Ecto neural progenitor cell (in vitro differentiated cells): ENCODE measurements around the gene GABRB3.

Experiments
- DNase-seq: peaks from one replicate; pipeline ENCODE4 v3.0.0-alpha.2; 2018; ENCODE audit warnings: low spot score

GABRB3 gene

DNA sequence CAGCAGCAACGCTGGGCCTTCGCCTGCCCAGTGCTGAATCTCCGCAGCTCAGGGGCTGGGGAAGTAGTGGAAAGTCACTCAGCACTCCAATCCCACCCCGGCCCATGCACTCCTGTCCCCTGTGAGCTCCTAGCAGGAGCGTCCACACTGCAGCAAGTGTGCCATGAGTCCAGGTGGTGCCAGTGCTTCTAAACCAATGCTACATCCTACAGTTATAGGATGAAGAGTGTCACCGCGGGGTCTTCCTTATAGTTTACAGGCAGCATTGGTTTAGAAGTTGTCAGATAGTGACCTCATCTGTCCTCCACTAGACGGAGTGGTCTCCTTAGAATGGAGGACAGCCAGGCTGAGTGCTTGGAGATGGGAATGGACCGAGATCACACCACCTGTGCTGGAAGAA, 221.4 kb downstream of the GABRB3 start:
- no peak for DNase-seq

DNA sequence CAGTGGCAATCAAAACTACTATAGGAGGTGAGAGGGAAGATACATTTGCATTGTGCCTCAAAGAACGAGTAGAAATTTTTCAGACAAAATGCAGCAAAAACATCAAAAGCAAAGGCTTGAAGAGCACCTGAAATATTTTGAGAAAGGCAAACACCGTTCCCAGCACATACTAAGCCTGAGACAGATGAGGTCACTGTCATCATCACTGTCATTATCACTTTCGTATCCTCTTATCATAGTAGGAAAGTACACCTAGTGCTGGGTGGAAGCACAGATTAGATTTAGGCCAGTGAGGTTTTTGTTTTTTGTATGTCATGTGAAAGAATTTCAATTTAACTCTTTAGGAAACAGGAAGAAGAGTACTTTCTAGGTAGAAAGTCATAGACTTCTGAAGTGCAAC, 222.0 kb downstream of the GABRB3 start:
- DNase-seq = no peak

DNA sequence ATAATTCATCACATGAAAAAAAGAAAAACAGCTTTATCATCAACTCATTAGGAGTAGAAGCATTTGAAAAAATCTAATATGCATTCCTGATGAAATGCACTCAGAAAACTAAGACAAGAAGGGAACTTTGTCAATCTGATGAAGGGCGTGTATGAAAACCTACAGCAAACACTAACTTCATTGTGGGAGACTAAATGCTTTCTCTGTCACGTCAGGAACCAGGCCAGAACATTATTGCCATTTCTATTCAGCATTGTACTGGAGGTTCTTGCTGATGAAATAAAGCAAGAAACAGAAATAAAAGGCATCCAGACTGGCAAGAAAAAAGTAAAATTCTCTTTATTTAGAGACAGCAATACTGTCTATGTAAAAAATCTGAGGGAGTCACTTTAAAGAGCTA, 235.2 kb downstream of the GABRB3 start:
- no peak for DNase-seq

DNA sequence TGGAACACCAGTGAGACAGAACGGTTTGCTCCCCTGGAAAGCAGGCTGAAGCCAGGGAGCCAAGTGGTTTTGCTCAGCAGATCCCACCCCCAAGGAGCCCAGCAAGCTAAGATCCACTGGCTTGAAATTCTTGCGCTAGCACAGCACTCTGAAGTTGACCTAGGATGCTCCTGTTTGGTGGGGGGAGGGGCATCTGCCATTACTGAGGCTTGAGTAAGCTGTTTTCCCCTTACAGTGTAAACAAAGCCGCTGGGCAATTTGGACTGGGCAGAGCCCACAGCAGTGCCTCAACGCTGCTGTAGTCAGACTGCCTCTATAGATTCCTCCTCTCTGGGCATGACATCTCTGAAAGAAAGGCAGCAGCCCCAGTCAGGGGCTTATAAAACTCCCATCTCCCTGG, 241.4 kb downstream of the GABRB3 start:
- DNase-seq = no peak

DNA sequence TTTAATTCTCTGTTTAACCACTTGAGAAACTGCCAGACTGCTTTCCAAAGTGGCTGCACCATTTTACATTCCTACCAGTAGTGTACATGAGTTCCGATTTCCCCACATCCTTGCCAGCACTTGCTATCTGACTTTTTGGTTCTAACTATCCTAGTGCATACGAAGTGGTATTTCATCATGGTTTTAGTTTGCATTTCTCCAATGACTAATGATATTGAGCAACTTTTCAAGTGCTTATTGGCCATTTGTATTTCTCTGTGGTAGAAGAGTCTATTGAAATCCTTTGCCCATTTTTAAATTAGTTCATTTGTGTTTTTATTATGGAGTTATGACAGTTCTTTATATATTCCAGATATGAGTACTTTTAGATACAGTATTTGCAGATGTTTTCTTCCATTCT, 247.8 kb downstream of the GABRB3 start:
- DNase-seq = no peak

DNA sequence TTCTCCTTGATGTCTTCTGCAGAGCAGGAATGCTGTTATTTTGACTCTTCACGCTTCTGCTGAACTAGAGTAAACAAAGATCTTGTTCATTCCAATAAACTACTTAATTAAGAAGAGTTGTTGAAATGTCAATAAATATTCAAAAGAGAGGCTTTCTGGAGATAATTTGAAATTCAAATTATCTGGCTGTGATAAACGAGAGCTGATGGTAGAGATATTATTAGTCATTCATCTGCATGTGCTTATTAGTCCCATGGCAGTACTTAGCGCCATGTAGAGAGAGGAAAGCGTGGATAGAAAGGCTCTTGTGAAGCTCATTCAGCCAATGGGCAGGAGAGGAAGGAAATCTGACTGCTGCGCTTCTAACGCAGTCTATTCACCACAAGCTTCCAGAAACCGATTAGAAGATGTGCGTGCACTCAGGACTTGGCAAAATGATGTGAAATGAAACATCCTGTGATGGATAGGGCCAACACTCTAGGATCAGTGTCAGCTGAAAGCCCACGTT, 251.1 kb downstream of the GABRB3 start:
- no peak for DNase-seq

DNA sequence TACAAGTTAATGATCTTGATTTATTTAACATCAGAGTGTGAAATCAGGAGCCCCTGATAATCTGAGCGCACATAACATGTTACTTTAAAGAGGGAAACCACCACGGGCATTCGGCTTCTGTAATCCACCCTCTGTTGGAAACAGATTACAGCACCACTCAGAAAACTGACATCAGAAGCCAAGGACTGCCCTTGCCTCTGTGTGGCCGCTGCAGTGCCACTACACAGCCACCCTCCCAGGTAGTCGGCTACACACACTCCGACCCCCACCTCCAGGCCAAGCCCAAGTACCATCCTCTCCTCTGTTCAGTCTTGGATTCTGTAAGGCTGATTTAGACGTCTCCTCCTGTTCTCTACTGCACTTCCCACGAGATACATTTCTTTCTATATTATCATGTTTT, 251.7 kb downstream of the GABRB3 start:
- DNase-seq = no peak

DNA sequence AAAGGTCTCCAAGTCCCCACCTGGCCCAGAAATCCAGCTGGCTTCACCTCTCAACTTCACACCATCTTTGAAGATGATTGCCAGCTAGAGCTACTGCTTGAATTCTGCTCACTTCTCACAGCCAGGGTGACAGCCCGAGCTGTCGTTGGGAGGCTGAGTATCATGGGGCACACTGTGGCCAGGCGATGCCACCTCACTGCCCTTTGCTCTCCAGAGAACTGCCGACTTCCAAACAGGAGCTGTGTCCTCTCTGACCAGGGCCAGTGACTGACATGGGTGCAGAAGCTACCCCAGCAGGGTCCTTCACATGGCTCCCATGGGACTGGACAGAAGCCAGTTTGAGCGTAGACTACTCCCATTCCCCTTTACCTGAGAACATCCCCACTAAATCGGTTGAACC, 254.0 kb downstream of the GABRB3 start:
- no peak for DNase-seq

DNA sequence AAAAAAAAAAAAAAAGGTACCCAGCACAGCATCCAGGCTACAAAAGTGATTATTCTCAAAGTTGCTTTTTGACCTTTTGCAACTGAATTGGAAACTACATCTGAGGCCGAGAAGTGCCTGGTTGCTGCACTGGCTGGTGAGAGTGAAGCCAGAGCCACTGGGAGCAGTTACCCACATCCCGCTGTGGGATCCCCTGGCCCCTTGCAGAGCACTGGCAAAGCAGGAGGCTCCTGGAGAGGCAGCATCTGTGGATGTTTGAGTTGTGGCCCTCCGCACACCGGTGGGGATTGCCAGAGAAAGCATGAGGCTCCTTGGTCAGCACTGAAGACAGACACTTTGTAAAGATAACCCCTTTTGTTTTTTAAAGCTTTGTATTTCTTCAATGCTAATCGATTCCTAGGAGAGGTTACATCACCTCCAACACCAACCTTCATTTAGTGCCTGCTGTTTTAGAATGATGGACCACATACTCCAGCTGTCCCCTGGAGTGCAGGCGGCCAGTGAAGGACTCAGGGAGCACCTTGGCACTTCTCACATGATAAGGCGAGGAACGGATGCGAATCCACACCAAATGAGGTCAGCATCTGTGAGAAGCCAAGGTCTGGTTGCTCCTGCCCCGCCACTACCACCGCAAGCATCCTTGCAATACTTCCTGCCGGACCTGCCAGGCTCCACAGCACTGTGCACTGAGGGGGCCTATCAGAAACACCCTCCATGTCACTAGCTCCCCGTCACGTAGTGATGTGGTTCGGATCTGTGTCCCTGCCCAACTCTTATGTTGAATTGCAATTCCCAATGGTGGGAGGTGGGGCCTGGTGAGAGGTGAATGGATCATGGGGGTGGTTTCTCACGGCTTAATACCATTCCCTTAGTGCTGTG, 256.5 kb downstream of the GABRB3 start:
- no peak for DNase-seq

DNA sequence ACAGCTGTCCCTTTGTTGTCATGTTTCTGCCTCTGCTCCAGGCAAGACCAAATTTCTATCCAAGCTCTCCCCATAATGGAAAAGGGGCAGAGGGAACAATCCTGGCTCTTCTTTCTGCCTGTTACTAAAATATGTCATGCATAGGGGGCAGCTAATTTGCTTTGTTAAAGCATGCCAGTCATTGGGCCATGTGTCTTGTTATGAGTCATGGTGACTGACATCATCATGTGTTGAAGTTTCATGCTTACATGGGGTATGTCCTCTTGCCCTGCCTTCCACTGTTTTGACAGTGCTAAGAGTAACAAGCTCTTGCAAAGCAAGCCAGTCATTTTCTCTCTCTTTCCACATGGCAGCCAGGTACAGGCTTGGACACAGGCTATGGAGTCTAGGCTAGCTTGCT, 268.9 kb downstream of the GABRB3 start:
- DNase-seq = no peak
